Breast epithelium (tissue), 3 donors: ENCODE results near the gene ZNF785.

ENCODE experiments used
- POLR2A ChIP-seq: fragments of 450-650 bp; IDR thresholded peaks from one replicate; pipeline ENCODE4 v1.6.1; 2016; ENCODE audit warnings: antibody characterized with exemption, mild to moderate bottlenecking, moderate library complexity
- TF ChIP-seq, protein P1 (sequence below), 3 donors: fragments of 450-650 bp; IDR thresholded peaks; one replicate each; pipeline ENCODE4 v1.5.1; 2016 to 2017; ENCODE audit warnings: antibody characterized with exemption in 3 of 3, mild to moderate bottlenecking in 3 of 3, moderate library complexity in 3 of 3

DNA sequence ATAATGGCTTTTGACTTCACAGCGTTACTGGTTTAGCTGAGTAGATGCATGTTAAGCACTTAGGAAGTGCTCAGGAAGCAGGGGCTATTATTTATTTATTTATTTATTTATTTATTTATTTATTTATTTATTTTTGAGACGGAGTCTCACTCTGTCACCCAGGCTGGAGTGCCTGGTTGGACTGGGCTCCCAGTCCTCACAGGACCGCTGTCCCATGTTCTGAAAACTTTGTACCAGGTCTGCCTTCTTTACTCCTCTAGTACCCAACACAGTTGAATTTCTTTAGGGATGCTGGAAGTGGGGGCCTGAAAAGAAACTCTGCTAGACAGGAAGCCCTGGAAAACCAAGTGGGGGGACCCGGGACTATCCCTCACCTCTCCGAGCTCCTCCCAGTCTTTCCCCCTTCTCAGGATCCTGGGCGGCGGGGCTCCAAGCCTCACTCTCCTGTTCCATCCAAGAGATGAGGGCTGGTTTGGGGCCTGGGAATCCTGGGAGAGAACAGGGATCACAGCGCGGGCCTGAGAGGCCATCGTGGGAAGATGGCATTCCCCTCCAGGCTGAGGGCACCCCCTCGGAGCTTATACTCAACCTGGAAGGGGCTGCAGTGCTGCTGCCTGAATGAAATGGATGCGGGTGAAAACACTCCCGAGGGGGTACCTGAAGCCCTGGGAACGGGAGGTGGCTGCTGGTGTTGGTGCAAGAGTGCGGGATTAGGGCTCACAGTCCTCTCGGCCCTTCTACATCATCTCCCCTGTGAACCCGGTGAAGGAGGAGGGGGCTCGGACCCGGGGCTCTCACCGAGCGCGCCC lies 14.7 kb downstream of the ZNF785 start:
- TF ChIP-seq, protein P1, sequence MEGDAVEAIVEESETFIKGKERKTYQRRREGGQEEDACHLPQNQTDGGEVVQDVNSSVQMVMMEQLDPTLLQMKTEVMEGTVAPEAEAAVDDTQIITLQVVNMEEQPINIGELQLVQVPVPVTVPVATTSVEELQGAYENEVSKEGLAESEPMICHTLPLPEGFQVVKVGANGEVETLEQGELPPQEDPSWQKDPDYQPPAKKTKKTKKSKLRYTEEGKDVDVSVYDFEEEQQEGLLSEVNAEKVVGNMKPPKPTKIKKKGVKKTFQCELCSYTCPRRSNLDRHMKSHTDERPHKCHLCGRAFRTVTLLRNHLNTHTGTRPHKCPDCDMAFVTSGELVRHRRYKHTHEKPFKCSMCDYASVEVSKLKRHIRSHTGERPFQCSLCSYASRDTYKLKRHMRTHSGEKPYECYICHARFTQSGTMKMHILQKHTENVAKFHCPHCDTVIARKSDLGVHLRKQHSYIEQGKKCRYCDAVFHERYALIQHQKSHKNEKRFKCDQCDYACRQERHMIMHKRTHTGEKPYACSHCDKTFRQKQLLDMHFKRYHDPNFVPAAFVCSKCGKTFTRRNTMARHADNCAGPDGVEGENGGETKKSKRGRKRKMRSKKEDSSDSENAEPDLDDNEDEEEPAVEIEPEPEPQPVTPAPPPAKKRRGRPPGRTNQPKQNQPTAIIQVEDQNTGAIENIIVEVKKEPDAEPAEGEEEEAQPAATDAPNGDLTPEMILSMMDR (IDR thresholded peaks at IDR 0.05) = no peak
- no peak for TF ChIP-seq POLR2A
